Right atrium auricular region (tissue), 2 donors: Measurements from ENCODE around the gene SEMA3B. TPM values are rescaled to one million over a fixed set of nuclear protein-coding genes. Genes with fewer than 3 reads are reported as not detected.
"Not testable (repeated sequence)": the region's sequence is repeated elsewhere in the genome, so short reads cannot be mapped to it uniquely, and the experiment has no call there.

ENCODE experiments used
- DNase-seq: peaks from one replicate; pipeline ENCODE4 v3.0.0-alpha.2; 2019; ENCODE audit warnings: low spot score
- H3K27ac ChIP-seq, 2 donors: fragments of 200-600 bp; sonication (generic); 1 replicate in 1 of 2; 2 replicates in 1 of 2; pipeline ENCODE4 v1.5.1; 2016 to 2019
- H3K27me3 ChIP-seq, 2 donors: fragments of 200-600 bp; sonication (generic); one replicate each; pipeline versions ENCODE4 v1.5.1 to v1.6.0; 2017 to 2019
- H3K36me3 ChIP-seq: fragments of 200-600 bp; sonication (generic); one replicate; pipeline ENCODE4 v1.5.1; 2016
- H3K4me1 ChIP-seq, 2 donors: fragments of 200-600 bp; sonication (generic); one replicate each; pipeline versions ENCODE4 v1.5.1 to v1.6.0; 2017 to 2019
- H3K4me3 ChIP-seq, 2 donors: fragments of 200-600 bp; sonication (generic); 1 replicate in 1 of 2; 2 replicates in 1 of 2; pipeline ENCODE4 v1.5.1; 2017 to 2019; ENCODE audit warnings: mild to moderate bottlenecking in 1 of 2, moderate library complexity in 1 of 2
- H3K9me3 ChIP-seq, 2 donors: fragments of 200-600 bp; sonication (generic); one replicate each; pipeline ENCODE4 v1.5.1; 2019
- CTCF ChIP-seq, 2 donors: fragments of 200-600 bp; sonication (generic); IDR thresholded peaks; one replicate each; pipeline ENCODE4 v1.5.1; 2019; ENCODE audit warnings: antibody characterized with exemption in 2 of 2
- total RNA-seq, 2 donors: library from RNA; depleted of rRNA; stranded (reverse); fragments of >200 nt; gene quantifications; one replicate each; pipeline ENCODE4 v1.1.0, GENCODE V29; 2016

The SEMA3B gene
- total RNA-seq, 2 donors from 2014 or later: 15.4 to 20.0 TPM

GRCh38 chr3:50268276-50268675, 671 bp upstream of the SEMA3B start:
- TF ChIP-seq CTCF (IDR thresholded peaks at IDR 0.05): no peak
- H3K27me3 ChIP-seq: no peaks in the 10 kb centered on the region
- peaks cover 0 to 79% of the 10 kb centered on the region in 2 donors for H3K4me1 ChIP-seq

GRCh38 chr3:50269460-50269859, 513 bp downstream of the SEMA3B start:
- no peak for TF ChIP-seq CTCF (IDR thresholded peaks at IDR 0.05)
- Histone ChIP-seq H3K4me3 (peak overlapping the region; percentile 20 to 31), H3K36me3 (no peaks in the 10 kb centered on the region), H3K27ac (peak overlapping the region; percentile 92 to 97), H3K9me3 (no peaks in the 10 kb centered on the region), H3K4me1 (peaks cover 0 to 83% of the 10 kb centered on the region in 2 donors), H3K27me3 (no peaks in the 10 kb centered on the region)
- DNase-seq: no peak

More at GRCh38 chr3:50268276-50268675, 671 bp upstream of the SEMA3B start:
- H3K9me3 ChIP-seq: no peaks in the 10 kb centered on the region
- no peak for DNase-seq
- H3K27ac ChIP-seq: peak overlapping the region; percentile 92 to 97
- no peaks in the 10 kb centered on the region for H3K36me3 ChIP-seq
- peak overlapping the region in 1 of 2 donors; percentile 54 for H3K4me3 ChIP-seq

GRCh38 chr3:50269977-50270413, 1.0 kb downstream of the SEMA3B start:
- no peak for TF ChIP-seq CTCF (IDR thresholded peaks at IDR 0.05)
- peak overlapping the region in 1 of 2 donors; percentile 31 for H3K4me3 ChIP-seq
- peaks cover 0 to 83% of the 10 kb centered on the region in 2 donors for H3K4me1 ChIP-seq
- peak overlapping the region; percentile 92 to 97 for H3K27ac ChIP-seq
- H3K9me3 ChIP-seq: no peaks in the 10 kb centered on the region
- no peaks in the 10 kb centered on the region for H3K36me3 ChIP-seq
- DNase-seq: no peak
- no peaks in the 10 kb centered on the region for H3K27me3 ChIP-seq

DNA sequence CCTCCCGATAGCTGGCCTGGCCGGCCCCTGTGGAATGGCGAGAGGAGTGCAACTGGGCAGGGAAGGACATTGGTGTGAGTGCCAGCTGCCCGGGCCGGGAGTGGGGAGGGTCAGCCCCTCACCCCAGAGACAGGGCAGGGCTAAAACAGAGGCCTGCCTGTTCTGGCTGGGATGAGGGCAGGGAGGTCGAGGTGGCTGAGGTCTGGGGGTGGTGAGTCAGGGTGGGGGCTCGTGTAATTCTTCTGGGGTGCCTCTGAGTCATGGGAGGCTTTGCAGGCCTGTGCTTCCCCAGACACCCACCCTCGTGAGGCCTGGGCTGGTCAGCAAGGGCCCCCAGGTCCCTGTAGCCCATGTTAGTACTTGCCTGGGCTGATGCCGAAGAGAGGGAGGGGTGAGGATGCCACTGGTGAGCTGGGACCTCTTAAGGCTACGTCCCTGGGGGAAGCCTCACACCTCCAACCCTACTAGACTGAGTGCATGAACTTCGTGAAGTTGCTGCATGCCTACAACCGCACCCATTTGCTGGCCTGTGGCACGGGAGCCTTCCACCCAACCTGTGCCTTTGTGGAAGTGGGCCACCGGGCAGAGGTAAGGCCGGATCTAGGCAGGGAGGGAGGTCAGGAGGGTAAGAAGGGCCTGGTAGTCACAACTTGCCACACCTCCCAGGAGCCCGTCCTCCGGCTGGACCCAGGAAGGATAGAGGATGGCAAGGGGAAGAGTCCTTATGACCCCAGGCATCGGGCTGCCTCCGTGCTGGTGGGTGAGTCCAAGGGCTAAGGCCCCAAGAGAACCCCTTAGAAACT, 1.7 kb downstream of the SEMA3B start:
- no peaks in the 10 kb centered on the region for H3K36me3 ChIP-seq
- H3K9me3 ChIP-seq: no peaks in the 10 kb centered on the region
- TF ChIP-seq CTCF (IDR thresholded peaks at IDR 0.05): no peak
- H3K4me1 ChIP-seq: peaks cover 0 to 83% of the 10 kb centered on the region in 2 donors
- DNase-seq: no peak
- H3K27ac ChIP-seq: peak overlapping the region; percentile 92 to 97
- no peaks in the 10 kb centered on the region for H3K27me3 ChIP-seq
- peak overlapping the region in 1 of 2 donors; percentile 31 for H3K4me3 ChIP-seq

DNA sequence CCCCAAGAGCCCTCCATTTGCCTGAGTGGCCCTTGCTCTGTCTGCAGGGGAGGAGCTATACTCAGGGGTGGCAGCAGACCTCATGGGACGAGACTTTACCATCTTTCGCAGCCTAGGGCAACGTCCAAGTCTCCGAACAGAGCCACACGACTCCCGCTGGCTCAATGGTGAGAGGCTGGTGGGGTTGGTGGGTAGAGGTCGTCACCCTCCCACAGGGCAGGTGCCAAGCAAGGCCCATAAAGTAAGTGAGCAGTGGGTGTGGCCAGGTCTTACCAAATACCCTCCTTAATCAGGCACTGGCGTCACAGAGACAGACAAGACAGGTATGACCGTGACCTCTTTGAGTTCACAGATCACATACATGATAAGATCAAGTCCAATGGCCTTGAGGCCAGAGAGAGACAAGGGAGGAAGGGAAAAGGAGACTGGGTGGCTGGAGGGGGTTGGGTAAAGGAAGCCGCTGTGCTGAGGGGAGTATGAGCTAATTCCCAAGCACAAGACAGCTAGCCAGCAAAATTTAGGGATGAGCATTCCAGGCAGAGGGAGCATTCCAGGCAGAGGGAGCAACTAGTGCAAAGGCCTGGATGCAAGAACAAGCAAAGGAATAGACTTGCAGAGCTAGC, 2.5 kb downstream of the SEMA3B start:
- no peak for DNase-seq
- TF ChIP-seq CTCF (IDR thresholded peaks at IDR 0.05): no peak
- no peak overlapping the region for H3K27ac ChIP-seq
- no peaks in the 10 kb centered on the region for H3K36me3 ChIP-seq
- no peaks in the 10 kb centered on the region for H3K9me3 ChIP-seq
- peaks cover 0 to 80% of the 10 kb centered on the region in 2 donors for H3K4me1 ChIP-seq
- H3K4me3 ChIP-seq: no peak overlapping the region
- H3K27me3 ChIP-seq: no peaks in the 10 kb centered on the region

- DNase-seq, H3K27me3 ChIP-seq, H3K36me3 ChIP-seq, H3K9me3 ChIP-seq, H3K4me3 ChIP-seq, H3K27ac ChIP-seq: not testable (repeated sequence)
- peaks cover 0 to 69% of the 10 kb centered on the region in 2 donors for H3K4me1 ChIP-seq
Observed at GRCh38 chr3:50272538-50272910, 3.6 kb downstream of the SEMA3B start.
